Thoracic aorta (tissue), 2 donors: ENCODE results near the gene MAN2A2. TPM values are rescaled to one million over a fixed set of nuclear protein-coding genes. Genes with fewer than 3 reads are reported as not detected.

ENCODE experiments used
- ATAC-seq: fragments of 150-250 bp; one replicate; pipeline ENCODE4 v1.8.0; 2017; ENCODE audit warnings: low read depth; ENCODE audit not compliant: insufficient number of reproducible peaks, low FRiP score
- DNase-seq: peaks from one replicate; pipeline ENCODE4 v3.0.0-alpha.2; 2020; ENCODE audit warnings: low spot score
- H3K27ac ChIP-seq, 2 donors: fragments of 200-600 bp; sonication (generic); 1 replicate in 1 of 2; 2 replicates in 1 of 2; pipeline ENCODE4 v1.5.1; 2016; ENCODE audit warnings: mild to moderate bottlenecking in 2 of 2, moderate library complexity in 2 of 2
- H3K27me3 ChIP-seq: fragments of 200-600 bp; sonication (generic); replicated peaks from 2 replicates; pipeline ENCODE4 v1.6.0; 2016; ENCODE audit warnings: mild to moderate bottlenecking; ENCODE audit not compliant: insufficient read depth
- H3K36me3 ChIP-seq: fragments of 200-600 bp; sonication (generic); one replicate; pipeline ENCODE4 v1.5.1; 2016
- H3K4me1 ChIP-seq, 2 donors: fragments of 200-600 bp; sonication (generic); 1 replicate in 1 of 2; 2 replicates in 1 of 2; pipeline versions ENCODE4 v1.5.1 to v1.6.0; 2016; ENCODE audit warnings: low read depth in 2 of 2, mild to moderate bottlenecking in 1 of 2; ENCODE audit not compliant: control insufficient read depth in 1 of 2
- H3K4me3 ChIP-seq: fragments of 200-600 bp; sonication (generic); 2 replicates; pipeline ENCODE4 v1.5.1; 2016; ENCODE audit warnings: mild to moderate bottlenecking
- H3K9me3 ChIP-seq: fragments of 200-600 bp; sonication (generic); 2 replicates; pipeline ENCODE4 v1.5.1; 2016
- total RNA-seq, 2 donors: library from RNA; depleted of rRNA; stranded (reverse); fragments of >200 nt; gene quantifications; one replicate each; pipeline versions ENCODE4 v1.1.0 to v1.2.3, GENCODE V29; 2016
- TF ChIP-seq, protein P1 (sequence below): fragments of 200-600 bp; sonication (generic); IDR thresholded peaks from one replicate; pipeline ENCODE4 v1.5.1; 2019; ENCODE audit warnings: antibody characterized with exemption

Gene MAN2A2
- total RNA-seq, 2 donors from 2014 or later = 59.7 to 68.4 TPM

DNA sequence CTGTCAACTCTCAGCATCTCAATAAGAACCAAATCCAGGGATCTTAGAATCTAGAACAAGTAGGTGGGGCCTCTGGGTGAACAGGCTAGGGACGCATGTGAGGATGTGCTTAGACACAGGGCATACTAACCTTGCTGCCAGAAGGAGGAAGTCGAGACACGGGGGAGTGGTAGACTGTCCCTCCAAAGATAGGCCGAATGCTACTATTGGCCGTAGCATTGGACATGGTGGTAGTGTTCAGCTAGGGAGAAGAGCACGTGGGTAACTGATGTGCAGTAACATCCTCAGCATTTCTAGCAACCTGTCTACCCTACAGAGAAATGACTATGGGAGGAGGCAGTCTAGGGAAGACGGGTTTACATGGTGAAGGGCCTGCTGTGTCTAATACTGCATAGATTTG lies 67.2 kb downstream of the MAN2A2 start:
- Histone ChIP-seq H3K27me3 (no peaks in the 10 kb centered on the region), H3K36me3 (peaks cover 9% of the 10 kb centered on the region), H3K4me1 (no peaks in the 10 kb centered on the region), H3K4me3 (no peak overlapping the region), H3K9me3 (no peaks in the 10 kb centered on the region), H3K27ac (no peak overlapping the region)
- TF ChIP-seq, protein P1, sequence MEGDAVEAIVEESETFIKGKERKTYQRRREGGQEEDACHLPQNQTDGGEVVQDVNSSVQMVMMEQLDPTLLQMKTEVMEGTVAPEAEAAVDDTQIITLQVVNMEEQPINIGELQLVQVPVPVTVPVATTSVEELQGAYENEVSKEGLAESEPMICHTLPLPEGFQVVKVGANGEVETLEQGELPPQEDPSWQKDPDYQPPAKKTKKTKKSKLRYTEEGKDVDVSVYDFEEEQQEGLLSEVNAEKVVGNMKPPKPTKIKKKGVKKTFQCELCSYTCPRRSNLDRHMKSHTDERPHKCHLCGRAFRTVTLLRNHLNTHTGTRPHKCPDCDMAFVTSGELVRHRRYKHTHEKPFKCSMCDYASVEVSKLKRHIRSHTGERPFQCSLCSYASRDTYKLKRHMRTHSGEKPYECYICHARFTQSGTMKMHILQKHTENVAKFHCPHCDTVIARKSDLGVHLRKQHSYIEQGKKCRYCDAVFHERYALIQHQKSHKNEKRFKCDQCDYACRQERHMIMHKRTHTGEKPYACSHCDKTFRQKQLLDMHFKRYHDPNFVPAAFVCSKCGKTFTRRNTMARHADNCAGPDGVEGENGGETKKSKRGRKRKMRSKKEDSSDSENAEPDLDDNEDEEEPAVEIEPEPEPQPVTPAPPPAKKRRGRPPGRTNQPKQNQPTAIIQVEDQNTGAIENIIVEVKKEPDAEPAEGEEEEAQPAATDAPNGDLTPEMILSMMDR = no peak
- no peak for ATAC-seq
- DNase-seq = no peak

DNA sequence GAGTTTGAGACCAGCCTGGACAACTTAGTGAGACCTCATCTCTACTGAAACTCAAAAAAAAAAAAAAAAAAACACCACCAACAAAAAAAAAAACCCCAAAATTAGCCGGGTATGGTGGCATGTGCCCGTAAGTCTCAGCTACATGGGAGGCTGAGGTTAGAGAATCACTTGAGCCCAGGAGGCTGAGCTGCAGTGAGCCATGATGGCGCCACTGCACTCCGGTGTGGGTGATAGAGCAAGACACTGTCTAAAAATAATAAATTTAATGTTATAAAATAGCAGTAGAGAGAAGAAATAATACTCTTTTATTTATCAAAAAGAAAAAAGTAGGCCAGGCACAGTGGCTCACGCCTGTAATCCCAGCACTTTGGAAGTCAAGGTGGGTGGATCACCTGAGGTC lies 69.0 kb downstream of the MAN2A2 start:
- Histone ChIP-seq H3K4me1 (no peaks in the 10 kb centered on the region), H3K4me3 (no peak overlapping the region), H3K27ac (no peak overlapping the region), H3K27me3 (no peaks in the 10 kb centered on the region), H3K9me3 (no peaks in the 10 kb centered on the region), H3K36me3 (peaks cover 3% of the 10 kb centered on the region)
- DNase-seq (no peak), ATAC-seq (no peak)
- TF ChIP-seq, protein P1 = no peak

Other genes starting within 250 kb of the MAN2A2 start
- under 1 TPM; 0.49 to 0.81 TPM for gene BLM, start 186.0 kb upstream of the MAN2A2 start, total RNA-seq
- 10 to 100 TPM; 78.4 to 89.7 TPM for gene FURIN, start 34.7 kb upstream of the MAN2A2 start, total RNA-seq
- 10 to 100 TPM; 54.2 to 86.3 TPM for gene FES, start 18.8 kb upstream of the MAN2A2 start, total RNA-seq
- 10 to 100 TPM; 11.5 to 13.1 TPM for gene HDDC3, start 29.2 kb downstream of the MAN2A2 start, total RNA-seq
- 10 to 100 TPM; 54.0 to 65.5 TPM for gene UNC45A, start 32.0 kb downstream of the MAN2A2 start, total RNA-seq
- gene RCCD1, start 51.6 kb downstream of the MAN2A2 start, total RNA-seq = 10 to 100 TPM in 1 of 2 donors, 1 to 10 TPM in 1; 8.6 to 23.7 TPM
- gene PRC1, start 91.2 kb downstream of the MAN2A2 start, total RNA-seq = 10 to 100 TPM in 1 of 2 donors, 1 to 10 TPM in 1; 5.1 to 20.5 TPM
- 10 to 100 TPM in 1 of 2 donors, 1 to 10 TPM in 1; 7.3 to 12.2 TPM for gene VPS33B, start 119.3 kb downstream of the MAN2A2 start, total RNA-seq
- 1 to 10 TPM in 1 of 2 donors, not detected in 1; 2.6 TPM for gene SV2B, start 197.0 kb downstream of the MAN2A2 start, total RNA-seq